Parathyroid adenoma (tissue), 2 donors: Measurements from ENCODE around the gene LY86.

Experiments used
- H2AFZ ChIP-seq: fragments of 300-600 bp; sonication (generic); one replicate; pipeline ENCODE4 v1.7.0; 2017; ENCODE audit warnings: antibody characterized with exemption, mild to moderate bottlenecking
- H3K27ac ChIP-seq: fragments of 300-600 bp; sonication (generic); one replicate; pipeline ENCODE4 v1.7.0; 2017
- H3K27me3 ChIP-seq: fragments of 300-600 bp; sonication (generic); one replicate; pipeline ENCODE4 v1.7.0; 2017; ENCODE audit warnings: low read length; ENCODE audit not compliant: control insufficient read depth, insufficient read depth
- H3K36me3 ChIP-seq: fragments of 300-600 bp; sonication (generic); one replicate; pipeline ENCODE4 v1.7.0; 2017; ENCODE audit warnings: low read length; ENCODE audit not compliant: control insufficient read depth, insufficient read depth
- H3K4me1 ChIP-seq: fragments of 300-600 bp; sonication (generic); one replicate; pipeline ENCODE4 v1.7.0; 2017; ENCODE audit warnings: control low read depth
- H3K4me2 ChIP-seq: fragments of 300-600 bp; sonication (generic); one replicate; pipeline ENCODE4 v1.7.0; 2017; ENCODE audit warnings: low read length
- H3K4me3 ChIP-seq: fragments of 300-600 bp; sonication (generic); one replicate; pipeline ENCODE4 v1.7.0; 2017; ENCODE audit warnings: low read depth, low read length
- H3K79me2 ChIP-seq: fragments of 300-600 bp; sonication (generic); one replicate; pipeline ENCODE4 v1.7.0; 2017; ENCODE audit warnings: control low read depth
- H3K9ac ChIP-seq: fragments of 300-600 bp; sonication (generic); one replicate; pipeline ENCODE4 v1.7.0; 2017; ENCODE audit warnings: mild to moderate bottlenecking
- H3K9me3 ChIP-seq: fragments of 300-600 bp; sonication (generic); one replicate; pipeline ENCODE4 v1.7.0; 2017; ENCODE audit warnings: low read length; ENCODE audit not compliant: control insufficient read depth
- CTCF ChIP-seq: fragments of 300-600 bp; sonication (generic); IDR thresholded peaks from one replicate; pipeline ENCODE4 v1.7.0; 2017; ENCODE audit warnings: antibody characterized with exemption, mild to moderate bottlenecking
- donor health status: primary hyperparathyroidism.

Gene LY86

GRCh38 chr6:6623553-6623952 is 35.0 kb downstream of the LY86 start:
- peak overlapping the region; percentile 20 for H3K27ac ChIP-seq
- H3K4me2 ChIP-seq = no peak overlapping the region
- H3K27me3 ChIP-seq = no peaks in the 10 kb centered on the region
- no peak for TF ChIP-seq CTCF
- no peak overlapping the region for H3K9ac ChIP-seq
- no peak overlapping the region for H2AFZ ChIP-seq
- H3K4me1 ChIP-seq = no peaks in the 10 kb centered on the region
- no peaks in the 10 kb centered on the region for H3K79me2 ChIP-seq
- no peaks in the 10 kb centered on the region for H3K36me3 ChIP-seq
- no peak overlapping the region for H3K4me3 ChIP-seq
- H3K9me3 ChIP-seq = no peaks in the 10 kb centered on the region

- Histone ChIP-seq H3K9me3 (no peaks in the 10 kb centered on the region), H3K9ac (no peak overlapping the region), H3K36me3 (no peaks in the 10 kb centered on the region), H3K4me3 (no peak overlapping the region), H3K4me2 (no peak overlapping the region), H3K27me3 (no peaks in the 10 kb centered on the region), H3K4me1 (no peaks in the 10 kb centered on the region), H3K79me2 (no peaks in the 10 kb centered on the region), H2AFZ (no peak overlapping the region), H3K27ac (no peak overlapping the region)
- TF ChIP-seq CTCF = no peak
Measured at GRCh38 chr6:6624269-6624990, 35.9 kb downstream of the LY86 start.

- H3K4me1 ChIP-seq = no peaks in the 10 kb centered on the region
- no peak overlapping the region for H3K4me3 ChIP-seq
- H3K36me3 ChIP-seq = no peaks in the 10 kb centered on the region
- TF ChIP-seq CTCF = no peak
- no peak overlapping the region for H2AFZ ChIP-seq
- H3K27me3 ChIP-seq = no peaks in the 10 kb centered on the region
- no peak overlapping the region for H3K27ac ChIP-seq
- H3K9ac ChIP-seq = no peak overlapping the region
- H3K79me2 ChIP-seq = no peaks in the 10 kb centered on the region
- no peaks in the 10 kb centered on the region for H3K9me3 ChIP-seq
- no peak overlapping the region for H3K4me2 ChIP-seq
Measured at GRCh38 chr6:6626187-6626586, 37.7 kb downstream of the LY86 start.

GRCh38 chr6:6629402-6629801 is 40.9 kb downstream of the LY86 start:
- TF ChIP-seq CTCF = no peak
- Histone ChIP-seq H3K36me3 (no peaks in the 10 kb centered on the region), H2AFZ (no peak overlapping the region), H3K4me1 (no peaks in the 10 kb centered on the region), H3K4me2 (no peak overlapping the region), H3K9ac (no peak overlapping the region), H3K9me3 (no peaks in the 10 kb centered on the region), H3K79me2 (no peaks in the 10 kb centered on the region), H3K27ac (no peak overlapping the region), H3K27me3 (no peaks in the 10 kb centered on the region), H3K4me3 (no peak overlapping the region)

GRCh38 chr6:6631053-6631452 is 42.5 kb downstream of the LY86 start:
- Histone ChIP-seq H3K79me2 (no peaks in the 10 kb centered on the region), H3K4me1 (no peaks in the 10 kb centered on the region), H2AFZ (no peak overlapping the region), H3K9me3 (no peaks in the 10 kb centered on the region), H3K27me3 (no peaks in the 10 kb centered on the region), H3K9ac (no peak overlapping the region), H3K27ac (no peak overlapping the region), H3K4me3 (no peak overlapping the region), H3K36me3 (no peaks in the 10 kb centered on the region), H3K4me2 (no peak overlapping the region)
- TF ChIP-seq CTCF = no peak
